Naive thymus-derived CD4-positive, alpha-beta T cell (primary cell): ENCODE measurements around the gene ST7L. TPM values are rescaled to one million over a fixed set of nuclear protein-coding genes. Genes with fewer than 3 reads are reported as not detected.

Source experiments
- ATAC-seq: fragments of 150-1000 bp; cut with Tn5 transposase; 2 replicates; pipeline ENCODE4 v1.10.0; 2021; ENCODE audit warnings: mild to moderate bottlenecking, moderate library complexity
- CTCF ChIA-PET: fragments of 350-600 bp; sonication (Branson Sonifier 250); formaldehyde crosslinking; loops from one replicate; lab custom pipeline; 2021; ENCODE audit warnings: antibody characterized with exemption; lab: Charles Lee
- POLR2A ChIA-PET: fragments of 350-600 bp; sonication (Branson Sonifier 250); formaldehyde crosslinking; loops from one replicate; lab custom pipeline; 2021; ENCODE audit warnings: antibody characterized with exemption, inconsistent platforms; lab: Charles Lee
- DNase-seq, 9 donors: peaks; one replicate each; pipeline versions ENCODE4 v3.0.0 to v3.0.0-alpha.2; 2020 to 2022; ENCODE audit warnings: mixed read lengths in 1 of 9
- H3K27ac ChIP-seq: one replicate; pipeline ENCODE4 v1.7.0; 2013; ENCODE audit warnings: mild to moderate bottlenecking, low read depth, low read length, moderate library complexity
- H3K27me3 ChIP-seq, 2 donors: one replicate each; pipeline ENCODE4 v1.7.0; 2013; ENCODE audit warnings: low read length in 2 of 2, mild to moderate bottlenecking in 2 of 2, moderate library complexity in 2 of 2; ENCODE audit not compliant: control insufficient read depth in 2 of 2, insufficient read depth in 2 of 2
- H3K36me3 ChIP-seq, 3 experiments: 1 replicate in 2 of 3; 2 replicates in 1 of 3; pipeline ENCODE4 v1.7.0; 2013; ENCODE audit warnings: low read length in 3 of 3, mild to moderate bottlenecking in 3 of 3, moderate library complexity in 1 of 3; ENCODE audit not compliant: insufficient read depth in 3 of 3, control insufficient read depth in 2 of 3
- H3K4me1 ChIP-seq, 2 donors: one replicate each; pipeline ENCODE4 v1.7.0; 2013; ENCODE audit warnings: low read length in 2 of 2, mild to moderate bottlenecking in 2 of 2, moderate library complexity in 1 of 2; ENCODE audit not compliant: control insufficient read depth in 2 of 2, insufficient read depth in 2 of 2
- H3K4me3 ChIP-seq: 2 replicates; pipeline ENCODE4 v1.7.0; 2013; ENCODE audit warnings: mild to moderate bottlenecking, low read length
- H3K9me3 ChIP-seq, 3 experiments: 1 replicate in 2 of 3; 2 replicates in 1 of 3; pipeline ENCODE4 v1.7.0; 2013; ENCODE audit warnings: low read length in 3 of 3; ENCODE audit not compliant: control insufficient read depth in 2 of 3
- H3K27ac Mint-ChIP-seq, 9 donors: one replicate each; pipeline ENCODE4 v1.8.0; 2020 to 2022; ENCODE audit warnings: mixed read lengths in 9 of 9, mild to moderate bottlenecking in 8 of 9, moderate library complexity in 5 of 9, inconsistent platforms in 2 of 9
- H3K27me3 Mint-ChIP-seq, 5 donors: one replicate each; pipeline ENCODE4 v1.8.0; 2021 to 2022; ENCODE audit warnings: mixed read lengths in 5 of 5, mild to moderate bottlenecking in 1 of 5
- H3K36me3 Mint-ChIP-seq, 5 donors: one replicate each; pipeline ENCODE4 v1.8.0; 2020 to 2022; ENCODE audit warnings: mixed read lengths in 5 of 5, mild to moderate bottlenecking in 3 of 5, inconsistent platforms in 1 of 5
- H3K4me1 Mint-ChIP-seq, 7 donors: one replicate each; pipeline ENCODE4 v1.8.0; 2020 to 2022; ENCODE audit warnings: mixed read lengths in 7 of 7, mild to moderate bottlenecking in 3 of 7, inconsistent platforms in 1 of 7
- H3K4me3 Mint-ChIP-seq, 10 donors: one replicate each; pipeline ENCODE4 v1.8.0; 2020 to 2022; ENCODE audit warnings: mild to moderate bottlenecking in 10 of 10, mixed read lengths in 10 of 10, moderate library complexity in 6 of 10, inconsistent platforms in 2 of 10
- H3K9me3 Mint-ChIP-seq, 11 donors: one replicate each; pipeline ENCODE4 v1.8.0; 2020 to 2022; ENCODE audit warnings: mixed read lengths in 11 of 11, mild to moderate bottlenecking in 4 of 11, inconsistent platforms in 1 of 11, moderate library complexity in 1 of 11
- intact Hi-C, 2 donors: fragments of 100-400 bp; cut with micrococcal nuclease; formaldehyde crosslinking; loops; one replicate each; pipeline ENCODE4 v1.15.1; 2023
- polyA plus RNA-seq, 2 donors: library from polyadenylated mRNA; unstranded; fragments of 300-500 nt; fragmentation: Illumina TruSeq; gene quantifications; one replicate each; pipeline ENCODE4 v1.2.3, GENCODE V29; 2021
- total RNA-seq, 6 experiments: library from RNA in 5 of 6; stranded (reverse) in 5 of 6; gene quantifications; 1 replicate in 5 of 6; 2 replicates in 1 of 6; pipeline ENCODE4 v1.2.3 and lab custom pipeline; 2021 to 2026

Gene ST7L, protein sequence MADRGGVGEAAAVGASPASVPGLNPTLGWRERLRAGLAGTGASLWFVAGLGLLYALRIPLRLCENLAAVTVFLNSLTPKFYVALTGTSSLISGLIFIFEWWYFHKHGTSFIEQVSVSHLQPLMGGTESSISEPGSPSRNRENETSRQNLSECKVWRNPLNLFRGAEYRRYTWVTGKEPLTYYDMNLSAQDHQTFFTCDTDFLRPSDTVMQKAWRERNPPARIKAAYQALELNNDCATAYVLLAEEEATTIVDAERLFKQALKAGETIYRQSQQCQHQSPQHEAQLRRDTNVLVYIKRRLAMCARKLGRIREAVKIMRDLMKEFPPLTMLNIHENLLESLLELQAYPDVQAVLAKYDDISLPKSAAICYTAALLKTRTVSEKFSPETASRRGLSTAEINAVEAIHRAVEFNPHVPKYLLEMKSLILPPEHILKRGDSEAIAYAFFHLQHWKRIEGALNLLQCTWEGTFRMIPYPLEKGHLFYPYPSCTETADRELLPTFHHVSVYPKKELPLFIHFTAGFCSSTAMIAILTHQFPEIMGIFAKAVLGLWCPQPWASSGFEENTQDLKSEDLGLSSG
- total RNA-seq (10 to 100 TPM; 15.7 to 26.8 (median 24.8) TPM), polyA plus RNA-seq (10 to 100 TPM; 14.0 to 14.2 TPM), total RNA-seq (lab: John Stamatoyannopoulos, UW) (40.9 reads per million, percentile 67 among the genes with 10 or more reads in this experiment)

DNA sequence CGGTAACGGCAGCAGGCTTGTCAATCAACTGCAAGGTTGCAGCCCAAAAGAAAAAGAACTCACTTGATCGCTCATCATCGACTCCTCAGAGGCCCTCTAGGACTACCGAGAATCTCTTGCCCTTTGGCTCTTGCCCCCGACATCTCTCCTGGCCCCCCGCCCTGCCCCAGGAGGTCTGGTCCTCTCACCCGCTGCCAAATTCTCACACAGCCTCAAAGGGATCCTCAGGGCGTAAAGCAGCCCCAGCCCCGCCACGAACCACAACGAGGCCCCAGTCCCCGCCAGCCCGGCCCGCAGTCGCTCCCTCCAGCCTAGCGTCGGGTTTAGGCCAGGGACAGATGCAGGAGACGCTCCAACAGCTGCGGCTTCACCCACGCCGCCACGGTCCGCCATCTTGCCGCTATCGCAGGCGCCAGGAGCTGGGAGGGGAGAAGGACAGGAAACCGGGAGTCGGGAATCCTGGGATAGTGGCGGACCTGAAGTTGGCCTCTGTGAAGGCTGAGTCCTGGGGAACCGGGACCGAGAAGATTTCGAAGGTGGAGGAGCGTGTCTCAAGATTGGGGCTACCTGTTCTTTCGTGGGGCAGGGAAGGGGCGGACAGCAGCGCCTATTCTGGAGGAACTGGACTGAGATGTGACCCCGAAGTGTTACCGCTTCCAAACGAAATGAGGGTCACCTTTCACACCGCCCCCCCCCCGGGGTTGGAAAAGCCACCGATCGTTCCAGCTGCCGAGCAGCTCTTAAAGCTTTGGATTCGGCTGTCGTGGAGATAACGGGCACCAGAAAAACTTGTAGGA is at the start of gene ST7L:
ST7L (minus strand) TSS at position 421 of the 797 bp plus-strand sequence; CDS start at position 393, 28 bp downstream.
- intact Hi-C loops, result loop anchor here (1.0 to 10.0 kb wide), 17 partner anchors 55 to 1727 kb away; partner anchors contain the start of genes LRIG2 (in 2 of the 2), PPM1J (in 2 of the 2), PTPN22 (in 2 of the 2) and RHOC (in 2 of the 2)
- CTCF ChIA-PET, result interaction anchor here (0.6 to 2.0 kb wide), 3 partner anchors 55 to 227 kb away, joined by 3 to 6 read pairs (median 3); partner anchors contain the start of gene MOV10
- Mint-ChIP-seq H3K27ac (peak within 1 kb of the TSS; percentile 99 to 100 (median 100)), H3K4me3 (peak within 1 kb of the TSS; percentile 98 to 100 (median 99)), H3K36me3 (peaks cover 0 to 15% (median 4%) of the 10 kb centered on the region in 5 donors), H3K27me3 (peaks cover 0 to 1% (median 0%) of the 10 kb centered on the region in 5 donors), H3K9me3 (peaks cover 0 to 4% (median 0%) of the 10 kb centered on the region in 11 donors), H3K4me1 (peaks cover 24 to 48% (median 40%) of the 10 kb centered on the region in 7 donors)
- H3K4me3 ChIP-seq, result peak within 1 kb of the TSS; percentile 93
- POLR2A ChIA-PET, result interaction anchor here (0.7 to 7.0 kb wide), 26 partner anchors 10 to 1946 kb away, joined by 3 to 76 read pairs (median 4); partner anchors contain the start of genes LRIG2, MOV10, PPM1J and RHOC
- peak; percentile 53 to 73 (median 71) for DNase-seq
- peaks cover 0 to 11% (median 0%) of the 10 kb centered on the region in 3 experiments for H3K36me3 ChIP-seq
- ATAC-seq, result peak; percentile 26
- H3K27ac ChIP-seq, result peak within 1 kb of the TSS; percentile 100
- H3K27me3 ChIP-seq, result no peaks in the 10 kb centered on the region
- H3K9me3 ChIP-seq, result no peaks in the 10 kb centered on the region
- peaks cover 17 to 19% of the 10 kb centered on the region in 2 donors for H3K4me1 ChIP-seq

DNA sequence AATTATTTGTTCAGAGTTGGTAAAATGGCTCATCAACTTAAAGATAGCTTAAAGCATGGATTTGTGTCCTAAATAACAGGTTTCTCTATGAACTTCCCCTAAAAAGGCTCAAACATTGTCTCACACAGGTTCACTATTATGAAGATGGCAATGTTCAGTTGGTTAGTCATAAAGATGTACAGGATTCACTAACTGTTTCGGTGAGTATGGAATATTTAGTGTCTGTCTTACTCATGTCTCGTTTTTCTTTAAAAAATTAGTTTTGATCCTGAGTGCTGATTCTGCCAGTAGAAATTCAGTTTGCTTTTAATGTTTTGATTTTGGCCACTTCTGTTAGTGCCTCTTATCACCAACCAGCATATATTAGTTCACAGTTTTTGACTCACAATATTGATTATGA is 48.0 kb upstream of the ST7L start:
- CTCF ChIA-PET, result no interaction called here
- Histone ChIP-seq H3K27ac (no peak overlapping the region), H3K27me3 (no peaks in the 10 kb centered on the region), H3K4me3 (no peak overlapping the region), H3K36me3 (peaks cover 5 to 81% (median 28%) of the 10 kb centered on the region in 3 experiments), H3K4me1 (no peaks in the 10 kb centered on the region), H3K9me3 (no peaks in the 10 kb centered on the region)
- H3K4me1 Mint-ChIP-seq, result peaks cover 0 to 36% (median 15%) of the 10 kb centered on the region in 7 donors
- H3K36me3 Mint-ChIP-seq, result peaks cover 9 to 70% (median 34%) of the 10 kb centered on the region in 5 donors
- no peaks in the 10 kb centered on the region for H3K27me3 Mint-ChIP-seq
- H3K4me3 Mint-ChIP-seq, result no peak overlapping the region
- no peaks in the 10 kb centered on the region for H3K9me3 Mint-ChIP-seq
- intact Hi-C loops, result no loop called here
- DNase-seq (no peak), ATAC-seq (no peak)
- POLR2A ChIA-PET, result no interaction called here
- H3K27ac Mint-ChIP-seq, result peak overlapping the region in 7 of 9 donors; percentile 4 to 91 (median 43)

DNA sequence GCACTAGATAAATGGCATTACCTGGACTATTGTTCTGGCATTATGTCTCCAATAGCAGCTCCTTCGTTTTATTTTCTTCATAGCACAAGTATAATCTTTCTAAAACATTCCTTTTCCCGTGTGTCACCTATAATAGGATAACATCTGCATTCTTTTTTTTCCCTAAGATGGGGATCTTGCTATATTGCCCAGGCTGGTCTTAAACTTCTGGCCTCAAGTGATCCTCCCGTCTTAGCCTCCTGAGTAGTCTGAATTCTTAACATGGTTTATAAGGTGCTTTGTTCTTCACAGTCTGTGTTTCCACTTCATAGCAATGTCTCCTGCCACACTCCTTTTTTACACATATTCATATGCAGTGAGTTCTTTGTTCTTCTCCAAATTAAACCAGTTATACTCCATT is 46.9 kb upstream of the ST7L start:
- ChIA-PET CTCF (no interaction called here), POLR2A (interaction anchor here (1.8 kb wide), 1 partner anchor 9 kb away, joined by 4 read pairs; the partner anchor contains the start of gene MOV10)
- Mint-ChIP-seq H3K27ac (peak overlapping the region in 5 of 9 donors; percentile 3 to 42 (median 16)), H3K9me3 (no peaks in the 10 kb centered on the region), H3K27me3 (no peaks in the 10 kb centered on the region), H3K36me3 (peaks cover 15 to 71% (median 40%) of the 10 kb centered on the region in 5 donors), H3K4me1 (peaks cover 3 to 35% (median 12%) of the 10 kb centered on the region in 7 donors), H3K4me3 (no peak overlapping the region)
- no peaks in the 10 kb centered on the region for H3K4me1 ChIP-seq
- no peaks in the 10 kb centered on the region for H3K27me3 ChIP-seq
- H3K9me3 ChIP-seq, result no peaks in the 10 kb centered on the region
- no peak for DNase-seq
- H3K36me3 ChIP-seq, result peaks cover 5 to 92% (median 21%) of the 10 kb centered on the region in 3 experiments
- intact Hi-C loops, result no loop called here
- H3K4me3 ChIP-seq, result no peak overlapping the region
- no peak for ATAC-seq
- H3K27ac ChIP-seq, result no peak overlapping the region

DNA sequence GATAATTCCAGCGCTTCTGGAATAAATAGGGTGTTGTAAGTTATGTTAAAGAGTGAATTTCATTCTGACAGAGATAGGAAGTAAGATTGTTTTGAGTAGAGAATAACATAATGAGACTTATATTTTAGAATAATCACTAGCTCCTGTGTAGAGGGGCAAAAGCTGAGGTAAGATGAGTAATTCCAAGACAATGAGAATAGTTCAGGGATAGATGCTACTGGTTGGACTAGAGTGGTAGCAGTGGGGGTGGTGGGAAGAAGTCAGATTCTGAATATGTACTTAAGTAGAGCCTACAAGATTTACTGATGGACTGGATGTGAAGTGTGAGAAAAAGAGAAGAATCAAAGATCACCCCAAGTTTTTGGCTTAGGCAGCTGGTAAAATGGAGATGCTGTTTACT is 32.3 kb upstream of the ST7L start:
- Mint-ChIP-seq H3K4me1 (peaks cover 3 to 33% (median 17%) of the 10 kb centered on the region in 7 donors), H3K36me3 (peaks cover 9 to 45% (median 36%) of the 10 kb centered on the region in 5 donors), H3K27me3 (no peaks in the 10 kb centered on the region), H3K4me3 (no peak overlapping the region), H3K27ac (peak overlapping the region in 8 of 9 donors; percentile 0 to 73 (median 46)), H3K9me3 (no peaks in the 10 kb centered on the region)
- ChIA-PET POLR2A (interaction anchor here (1.5 to 2.2 kb wide), 2 partner anchors 9 to 33 kb away, joined by 4 to 6 read pairs; no protein-coding TSS in a partner anchor), CTCF (interaction anchor here (1.1 kb wide), 1 partner anchor 67 kb away, joined by 4 read pairs; a partner anchor contains a TSS)
- no peak overlapping the region for H3K27ac ChIP-seq
- no peak overlapping the region for H3K4me3 ChIP-seq
- DNase-seq, result no peak
- H3K27me3 ChIP-seq, result no peaks in the 10 kb centered on the region
- H3K36me3 ChIP-seq, result peaks cover 13 to 39% (median 27%) of the 10 kb centered on the region in 3 experiments
- intact Hi-C loops, result no loop called here
- peaks cover 0 to 1% of the 10 kb centered on the region in 2 donors for H3K4me1 ChIP-seq
- H3K9me3 ChIP-seq, result no peaks in the 10 kb centered on the region
- ATAC-seq, result no peak

DNA sequence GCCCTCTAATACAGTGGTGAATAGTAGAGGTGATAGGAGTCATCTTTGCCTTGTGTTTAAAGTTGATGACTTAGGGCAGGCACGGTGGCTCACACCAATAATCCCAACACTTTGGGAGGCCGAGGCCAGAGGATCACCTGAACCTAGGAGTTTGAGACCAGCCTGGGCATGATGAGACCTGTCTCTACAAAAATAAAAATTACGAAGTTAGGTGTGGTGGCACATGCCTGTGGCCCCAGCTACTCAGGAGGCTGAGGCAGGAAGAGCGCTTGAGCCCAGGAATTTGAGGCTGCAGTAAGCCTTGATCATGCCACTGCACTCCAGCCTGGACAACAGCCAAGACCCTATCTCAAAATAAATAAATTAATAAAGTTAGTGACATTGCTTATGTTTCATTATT is 27.3 kb upstream of the ST7L start:
- H3K4me1 ChIP-seq, result peaks cover 0 to 8% of the 10 kb centered on the region in 2 donors
- peaks cover 7 to 38% (median 35%) of the 10 kb centered on the region in 5 donors for H3K36me3 Mint-ChIP-seq
- peaks cover 15 to 65% (median 37%) of the 10 kb centered on the region in 7 donors for H3K4me1 Mint-ChIP-seq
- CTCF ChIA-PET, result interaction anchor here (0.7 kb wide), 1 partner anchor 1184 kb away, joined by 3 read pairs; no protein-coding TSS in a partner anchor
- intact Hi-C loops, result loop anchor here in 1 of 2 donors (2.0 kb wide), 1 partner anchor 25 kb away; no protein-coding TSS in a partner anchor
- no peaks in the 10 kb centered on the region for H3K9me3 Mint-ChIP-seq
- H3K27ac ChIP-seq, result no peak overlapping the region
- POLR2A ChIA-PET, result no interaction called here
- H3K27me3 Mint-ChIP-seq, result no peaks in the 10 kb centered on the region
- no peak for DNase-seq
- H3K4me3 ChIP-seq, result no peak overlapping the region
- H3K27me3 ChIP-seq, result no peaks in the 10 kb centered on the region
- no peak overlapping the region for H3K4me3 Mint-ChIP-seq
- ATAC-seq, result no peak
- H3K36me3 ChIP-seq, result peaks cover 13 to 24% (median 20%) of the 10 kb centered on the region in 3 experiments
- H3K9me3 ChIP-seq, result no peaks in the 10 kb centered on the region
- H3K27ac Mint-ChIP-seq, result peak overlapping the region in 7 of 9 donors; percentile 4 to 71 (median 36)
